ENCODE data around the gene LPCAT3.

- TF ChIP-seq EHF (CRISPR knock-in tag; IDR thresholded peaks at IDR 0.05) (no peak), KDM5A (IDR thresholded peaks at IDR 0.05) (no peak), EP300 (IDR thresholded peaks at IDR 0.05) (no peak)
- TF ChIP-seq, protein P1, sequence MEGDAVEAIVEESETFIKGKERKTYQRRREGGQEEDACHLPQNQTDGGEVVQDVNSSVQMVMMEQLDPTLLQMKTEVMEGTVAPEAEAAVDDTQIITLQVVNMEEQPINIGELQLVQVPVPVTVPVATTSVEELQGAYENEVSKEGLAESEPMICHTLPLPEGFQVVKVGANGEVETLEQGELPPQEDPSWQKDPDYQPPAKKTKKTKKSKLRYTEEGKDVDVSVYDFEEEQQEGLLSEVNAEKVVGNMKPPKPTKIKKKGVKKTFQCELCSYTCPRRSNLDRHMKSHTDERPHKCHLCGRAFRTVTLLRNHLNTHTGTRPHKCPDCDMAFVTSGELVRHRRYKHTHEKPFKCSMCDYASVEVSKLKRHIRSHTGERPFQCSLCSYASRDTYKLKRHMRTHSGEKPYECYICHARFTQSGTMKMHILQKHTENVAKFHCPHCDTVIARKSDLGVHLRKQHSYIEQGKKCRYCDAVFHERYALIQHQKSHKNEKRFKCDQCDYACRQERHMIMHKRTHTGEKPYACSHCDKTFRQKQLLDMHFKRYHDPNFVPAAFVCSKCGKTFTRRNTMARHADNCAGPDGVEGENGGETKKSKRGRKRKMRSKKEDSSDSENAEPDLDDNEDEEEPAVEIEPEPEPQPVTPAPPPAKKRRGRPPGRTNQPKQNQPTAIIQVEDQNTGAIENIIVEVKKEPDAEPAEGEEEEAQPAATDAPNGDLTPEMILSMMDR (IDR thresholded peaks at IDR 0.05), result no peak
Measured at GRCh38 chr12:6950811-6951540, 67.3 kb downstream of the LPCAT3 start, which contains the start of gene PTPN6.
